HS-27A (cell line): ENCODE data around the gene C14orf180.
"Not testable (repeated sequence)": the region's sequence is repeated elsewhere in the genome, so short reads cannot be mapped to it uniquely, and the experiment has no call there.

Source experiments
- DNase-seq: peaks from one replicate; pipeline ENCODE4 v3.0.0-alpha.2; 2012; ENCODE audit warnings: low read depth, missing footprints

C14orf180 gene

DNA sequence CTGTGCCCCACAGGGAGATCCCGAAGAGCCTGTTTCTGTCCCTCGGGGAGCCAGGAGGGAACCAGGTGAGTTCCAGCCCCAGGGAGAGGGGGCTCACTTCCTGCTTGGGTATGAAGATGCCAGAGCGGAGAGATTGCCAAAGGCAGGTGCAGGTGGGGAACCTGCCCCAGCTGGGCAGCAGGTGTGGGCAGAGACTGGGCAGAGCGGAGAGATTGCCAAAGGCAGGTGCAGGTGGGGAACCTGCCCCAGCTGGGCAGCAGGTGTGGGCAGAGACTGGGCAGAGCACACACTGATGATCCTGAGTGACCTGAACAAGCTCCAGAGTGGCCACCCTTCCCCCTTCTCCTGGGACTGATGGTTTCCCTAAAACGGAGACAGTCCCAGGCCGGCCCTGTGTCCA lies 375 bp downstream of the C14orf180 start:
- DNase-seq, result not testable (repeated sequence)

DNA sequence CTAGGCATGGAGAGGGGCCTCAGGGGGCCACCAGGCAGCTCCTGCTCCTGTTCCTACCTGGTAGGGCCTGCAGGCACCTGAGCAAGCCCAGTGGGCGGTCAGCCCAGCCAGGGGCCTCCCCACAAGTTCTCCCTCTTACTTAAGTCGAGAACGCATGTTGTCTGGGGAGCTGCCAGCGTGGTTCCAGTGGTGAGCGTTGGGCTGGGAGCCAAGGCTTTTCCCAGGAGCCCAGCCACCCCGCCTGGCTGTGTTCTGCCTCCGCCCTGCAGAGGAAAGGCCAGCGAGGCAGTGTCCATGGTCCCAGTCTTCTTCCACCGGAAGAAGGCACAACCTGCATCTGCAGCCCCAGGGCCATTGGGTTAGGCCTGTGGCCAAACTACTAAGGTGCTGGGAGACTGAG lies 1.4 kb downstream of the C14orf180 start:
- no peak for DNase-seq

DNA sequence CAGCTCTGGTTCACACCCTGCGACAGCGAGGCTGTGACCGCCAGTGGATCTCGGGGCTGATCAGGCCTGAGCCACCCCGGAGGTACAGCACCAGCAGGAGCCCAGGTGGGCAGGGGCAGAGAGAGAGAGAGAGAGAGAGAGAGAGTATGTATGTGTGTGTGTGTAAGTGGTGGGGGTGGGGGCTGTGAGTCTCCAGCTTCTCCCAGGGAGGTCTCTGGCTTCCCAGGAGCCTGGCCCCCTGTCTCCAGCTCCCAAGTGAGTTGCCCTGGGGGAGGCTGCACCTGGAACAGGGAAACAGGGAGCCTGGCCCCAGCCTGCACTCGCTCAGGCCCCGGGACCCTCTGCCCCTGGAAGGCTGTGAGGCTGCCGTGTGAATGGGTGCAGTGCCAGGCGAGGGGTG lies 2.0 kb downstream of the C14orf180 start:
- no peak for DNase-seq

DNA sequence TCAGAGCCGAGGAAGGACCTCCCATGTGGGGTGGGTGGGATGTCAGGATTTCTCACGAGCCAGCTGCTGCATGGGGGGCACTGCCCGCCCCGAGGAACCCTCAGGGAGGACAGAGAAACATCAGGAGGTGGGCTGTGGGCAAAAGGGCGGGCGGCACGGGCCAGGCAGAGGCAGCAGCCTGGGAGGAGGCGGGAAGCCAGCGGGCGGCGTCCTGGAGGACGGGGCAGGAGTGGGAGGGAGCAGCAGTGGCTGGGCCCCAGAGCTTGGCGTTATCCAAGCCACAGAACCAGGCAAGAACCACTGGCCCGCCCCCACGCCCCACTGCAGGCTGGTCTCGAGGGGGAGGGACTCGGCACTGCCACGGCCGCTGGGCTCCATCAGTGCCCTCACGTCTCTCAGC lies 2.4 kb downstream of the C14orf180 start:
- DNase-seq, result no peak

DNA sequence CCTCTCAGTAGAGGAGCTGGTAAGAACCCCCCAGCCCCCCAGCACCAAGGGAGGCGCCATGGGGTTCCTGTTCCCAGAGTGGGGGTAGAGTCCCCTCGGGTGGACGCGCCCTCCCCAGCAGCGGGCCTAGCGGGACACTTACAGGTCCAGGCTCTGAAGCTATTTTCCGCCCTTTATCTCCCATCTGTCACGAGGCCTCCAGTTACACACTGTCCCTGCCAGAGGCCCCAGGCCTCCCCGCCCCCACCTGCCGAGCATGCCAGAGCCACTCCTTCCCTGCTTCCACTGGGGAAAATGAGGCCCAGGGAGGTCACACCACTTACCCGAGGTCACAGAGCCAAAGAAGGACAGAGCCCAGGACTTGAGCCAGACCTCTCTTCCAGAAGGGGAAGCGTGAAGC lies 3.1 kb downstream of the C14orf180 start:
- no peak for DNase-seq

DNA sequence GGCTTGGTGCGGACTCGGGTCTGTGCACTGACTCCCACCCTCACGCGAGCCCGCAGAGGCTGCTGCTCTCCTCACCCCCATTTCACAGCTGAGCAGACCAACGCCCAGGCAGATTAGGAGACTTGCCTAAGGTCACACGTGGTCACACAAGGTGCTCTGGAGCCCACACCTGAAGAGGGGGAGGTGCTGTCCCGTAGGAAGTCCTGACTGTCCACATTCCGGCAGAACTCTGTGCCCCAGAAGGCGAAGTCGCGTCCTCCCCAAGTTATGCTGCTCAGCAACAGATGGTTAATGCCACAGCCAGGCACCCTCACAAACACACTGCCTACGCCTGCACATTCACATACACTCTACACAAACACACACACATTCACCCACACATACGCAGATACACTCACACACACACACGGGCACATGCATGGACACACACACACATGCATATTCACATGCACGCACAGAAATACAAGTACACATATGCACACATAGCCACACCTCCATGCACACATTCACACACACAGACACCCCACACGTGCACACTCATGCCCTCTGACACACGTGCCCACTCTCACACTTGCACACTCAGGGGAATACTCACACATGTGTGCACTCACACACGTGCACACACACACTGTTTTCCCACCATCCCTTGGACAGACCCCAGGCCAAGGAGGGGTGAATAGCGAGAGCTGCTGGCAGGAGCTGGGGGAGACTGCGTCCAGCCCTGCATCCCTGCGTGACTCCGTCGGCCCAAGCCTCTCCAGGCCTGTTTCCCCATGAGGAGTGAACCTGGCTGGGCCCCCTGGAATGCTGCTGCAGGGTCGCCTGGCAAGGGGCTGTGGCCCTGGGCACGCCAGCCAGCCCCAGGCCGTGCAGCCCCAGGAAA lies 4.1 kb downstream of the C14orf180 start:
- no peak for DNase-seq

DNA sequence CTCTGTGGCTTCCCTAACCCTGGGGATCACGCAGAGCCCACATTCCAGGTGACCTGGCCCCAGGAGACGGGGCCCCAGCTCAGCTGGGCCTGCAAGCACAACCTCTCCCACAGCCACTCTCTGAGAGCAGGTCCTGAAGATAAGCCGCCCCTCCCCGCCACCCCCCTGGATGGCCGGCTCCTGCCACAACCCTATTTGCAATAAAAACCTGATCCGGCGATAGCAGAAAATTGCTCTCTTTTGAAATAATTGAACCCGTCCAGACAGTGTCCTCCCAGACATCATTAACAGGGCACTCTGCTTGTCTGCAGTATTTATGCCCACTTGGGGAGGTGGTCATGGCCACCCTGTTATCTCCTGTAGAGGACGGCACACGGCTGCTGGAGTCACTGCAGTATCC lies 5.0 kb downstream of the C14orf180 start:
- DNase-seq, result no peak

DNA sequence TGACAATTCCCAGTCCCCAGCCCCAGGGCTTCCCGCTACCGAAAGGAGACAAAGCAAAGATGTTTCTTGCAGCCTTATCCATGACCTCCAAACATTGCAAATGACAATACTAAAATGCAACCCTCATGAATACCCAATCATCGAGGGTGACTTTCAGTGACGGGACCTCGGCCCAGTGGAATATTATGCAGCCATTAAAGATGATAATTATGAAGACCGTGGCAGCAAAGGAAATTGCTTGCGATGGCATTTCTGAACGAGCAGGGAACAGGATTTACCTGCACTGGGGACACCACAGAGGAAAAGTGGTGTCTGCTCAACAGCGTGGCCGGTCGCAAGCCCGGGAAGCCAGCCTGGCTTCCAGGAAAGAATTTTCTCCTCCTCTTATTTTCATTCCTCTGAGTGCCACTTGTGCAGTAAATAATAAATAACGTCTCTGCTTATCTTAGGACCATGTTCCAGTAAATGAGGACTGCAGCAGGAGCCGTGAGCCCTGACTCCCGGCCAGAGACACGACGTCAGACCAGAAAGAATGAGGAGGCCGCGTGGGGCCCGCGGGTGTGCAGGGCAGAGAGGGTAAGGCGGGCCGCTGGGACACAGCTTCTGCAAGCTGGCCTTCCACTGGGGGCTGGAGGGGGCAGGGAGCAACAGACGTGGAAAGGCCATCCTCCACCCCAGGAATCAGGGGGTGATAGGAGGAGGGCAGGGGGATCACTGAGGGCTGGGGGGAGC lies 6.6 kb downstream of the C14orf180 start:
- no peak for DNase-seq

DNA sequence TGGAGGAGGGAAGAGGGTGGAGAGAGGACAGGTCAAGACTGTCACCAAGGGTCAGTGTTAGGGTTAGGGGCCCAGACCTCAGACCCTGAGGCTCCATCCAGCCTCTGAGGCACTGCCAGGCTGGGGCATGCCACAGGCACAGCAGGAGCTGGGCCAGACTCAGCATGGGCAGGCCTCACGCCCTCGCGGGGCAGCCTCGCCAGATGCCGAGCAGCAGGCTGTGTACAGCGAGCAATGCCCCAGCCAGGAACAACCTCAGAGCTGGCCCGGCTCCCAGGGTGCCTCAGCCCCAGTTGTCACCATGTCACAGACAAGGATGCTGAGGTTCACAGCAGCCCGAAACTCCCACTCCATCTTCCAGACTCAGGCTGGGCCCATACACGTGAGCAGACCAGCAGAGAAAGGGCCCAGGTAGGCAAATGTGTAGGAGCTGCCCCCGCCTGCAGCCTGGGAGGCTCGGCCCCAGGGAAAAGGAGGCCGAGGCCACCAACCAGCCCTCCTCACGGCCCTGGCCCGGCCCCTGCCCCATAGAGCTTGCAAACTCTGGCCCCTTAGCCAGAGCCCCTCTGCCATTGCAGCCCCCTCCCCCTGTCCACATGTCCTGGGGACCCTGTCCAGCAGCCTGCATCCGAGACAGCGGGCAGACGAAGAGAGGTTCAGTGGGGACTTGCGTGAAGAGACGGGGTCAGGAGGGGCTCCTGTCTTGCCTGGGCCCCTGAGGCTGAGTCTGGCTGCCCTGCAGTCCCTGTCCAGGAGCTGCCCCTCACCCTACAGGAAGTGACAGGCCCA lies 7.5 kb downstream of the C14orf180 start:
- DNase-seq, result no peak

DNA sequence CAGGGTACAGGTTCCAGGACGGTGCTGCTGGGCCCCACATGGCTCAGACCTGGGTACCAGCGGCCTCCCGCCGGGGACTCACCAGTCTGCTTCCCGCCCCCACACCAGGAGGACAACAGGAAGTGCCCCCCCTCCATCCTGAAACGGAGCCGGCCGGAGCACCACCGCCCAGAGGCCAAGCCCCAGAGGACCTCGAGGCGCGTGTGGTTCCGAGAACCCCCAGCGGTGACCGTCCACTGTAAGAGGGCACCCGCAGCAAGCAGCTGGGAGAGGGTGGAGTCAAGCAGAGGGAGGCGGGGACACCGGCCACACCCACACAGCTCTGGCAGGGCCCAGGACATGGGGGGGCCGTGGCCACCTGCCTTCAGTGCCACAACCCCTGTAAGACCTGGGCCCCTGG lies 8.1 kb downstream of the C14orf180 start:
- DNase-seq, result no peak

DNA sequence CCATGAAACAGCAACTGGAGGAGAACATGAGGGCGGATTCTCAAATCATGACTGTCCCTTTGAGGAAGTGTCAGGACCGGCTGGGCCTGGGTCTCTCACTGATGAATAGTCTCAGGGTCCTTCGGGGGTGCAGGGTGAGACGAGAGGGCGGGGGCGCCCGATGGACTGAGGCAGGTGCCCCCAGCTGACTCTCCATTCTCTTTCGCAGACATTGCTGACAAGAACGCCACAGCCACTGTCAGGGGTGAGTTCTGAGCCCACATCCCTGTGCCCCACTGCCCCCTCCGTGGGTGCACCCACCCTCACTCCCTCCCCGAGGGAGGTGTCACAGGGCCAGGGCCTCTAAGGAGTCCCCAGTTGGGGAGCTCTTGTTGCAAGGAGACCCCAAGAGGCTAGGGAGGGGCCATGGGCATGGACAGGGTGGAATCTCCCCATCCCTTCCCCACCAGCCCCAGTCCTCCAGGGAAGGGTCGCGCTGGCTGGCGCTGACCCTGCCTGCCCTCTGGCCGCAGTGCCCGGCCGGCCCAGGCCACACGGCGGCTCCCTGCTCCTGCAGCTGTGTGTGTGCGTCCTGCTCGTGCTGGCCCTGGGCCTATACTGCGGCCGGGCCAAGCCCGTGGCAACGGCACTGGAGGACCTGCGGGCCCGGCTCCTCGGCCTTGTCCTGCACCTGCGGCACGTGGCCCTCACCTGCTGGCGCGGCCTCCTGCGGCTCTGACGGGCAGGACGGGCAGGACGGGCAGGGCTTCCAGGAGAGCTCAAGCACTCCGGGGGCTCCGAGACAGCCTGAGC lies 8.7 kb downstream of the C14orf180 start:
- no peak for DNase-seq

DNA sequence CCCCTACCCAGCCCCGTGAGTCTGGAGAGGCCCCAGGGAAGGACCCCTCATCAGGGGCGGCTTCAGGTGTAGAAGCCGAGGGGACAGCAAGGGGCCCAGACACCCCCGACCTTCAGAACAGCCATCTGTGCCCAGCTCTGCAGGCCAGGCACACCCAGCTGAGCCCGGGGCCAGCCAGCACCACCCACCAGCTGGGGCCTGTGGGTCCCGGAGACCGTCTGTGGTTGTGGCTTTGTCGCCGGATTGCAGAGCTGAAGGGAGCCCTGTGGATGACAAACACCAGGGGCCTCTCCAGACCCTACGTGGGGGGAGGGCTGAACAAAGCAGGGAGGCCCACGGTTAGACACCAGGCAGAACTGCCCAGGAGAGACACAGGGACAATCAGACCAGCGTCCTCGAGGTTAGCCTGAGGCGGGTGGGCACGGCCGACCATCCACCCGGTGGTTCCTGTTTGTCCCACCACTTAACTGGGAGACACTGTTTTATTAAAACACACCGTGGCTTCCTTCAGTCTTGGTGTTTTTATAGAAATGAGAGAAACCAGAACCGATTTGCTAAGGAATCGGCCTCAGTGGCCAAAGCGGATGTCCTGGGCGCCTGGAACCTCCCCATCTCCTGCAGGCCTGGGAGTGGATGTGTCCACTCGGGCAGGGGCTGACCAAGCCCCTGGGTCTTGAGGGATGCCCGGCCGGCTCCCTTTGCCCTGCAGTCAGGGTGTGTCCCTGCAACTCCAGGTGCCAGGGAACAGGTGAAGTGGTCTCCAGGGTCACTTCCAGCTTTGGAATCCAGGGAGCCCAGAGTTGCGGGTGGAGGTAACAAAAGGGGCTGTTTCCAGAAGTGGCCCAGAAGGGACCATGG lies 10.0 kb downstream of the C14orf180 start:
- no peak for DNase-seq

DNA sequence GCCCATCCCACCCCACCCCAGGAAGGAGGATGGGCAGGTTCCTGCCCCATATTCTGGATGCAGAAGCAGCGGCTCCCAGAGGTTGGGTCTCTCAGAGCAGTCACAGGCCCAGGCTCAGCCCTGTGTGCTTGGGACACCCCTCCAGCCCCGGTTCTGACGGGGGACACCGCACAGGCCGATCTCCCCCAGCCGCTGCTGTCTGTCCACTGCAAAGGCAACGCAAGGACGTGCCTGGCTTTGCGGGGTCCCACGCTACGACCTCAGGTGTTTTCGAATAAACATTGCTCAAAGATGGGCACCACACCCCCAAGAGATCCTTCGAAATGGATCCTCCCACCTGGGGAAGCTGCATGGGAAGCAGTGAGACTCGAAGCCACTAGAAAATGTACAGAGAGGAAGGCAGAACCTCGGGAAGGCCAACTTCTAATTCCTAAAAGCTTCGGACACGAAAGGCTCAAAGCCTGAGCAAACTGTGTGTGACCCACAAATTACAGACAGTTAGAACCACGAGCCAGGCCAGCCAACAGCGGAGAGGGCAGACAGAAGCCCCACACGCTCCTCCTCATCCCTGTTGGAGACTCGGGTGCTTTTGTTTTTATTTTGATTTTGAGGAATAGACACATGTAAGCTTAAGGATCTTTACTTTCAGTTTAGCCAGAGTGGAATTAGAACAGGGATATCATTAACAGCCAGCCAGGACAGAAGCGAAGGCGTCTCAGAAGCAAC lies 10.8 kb downstream of the C14orf180 start:
- DNase-seq, result no peak

DNA sequence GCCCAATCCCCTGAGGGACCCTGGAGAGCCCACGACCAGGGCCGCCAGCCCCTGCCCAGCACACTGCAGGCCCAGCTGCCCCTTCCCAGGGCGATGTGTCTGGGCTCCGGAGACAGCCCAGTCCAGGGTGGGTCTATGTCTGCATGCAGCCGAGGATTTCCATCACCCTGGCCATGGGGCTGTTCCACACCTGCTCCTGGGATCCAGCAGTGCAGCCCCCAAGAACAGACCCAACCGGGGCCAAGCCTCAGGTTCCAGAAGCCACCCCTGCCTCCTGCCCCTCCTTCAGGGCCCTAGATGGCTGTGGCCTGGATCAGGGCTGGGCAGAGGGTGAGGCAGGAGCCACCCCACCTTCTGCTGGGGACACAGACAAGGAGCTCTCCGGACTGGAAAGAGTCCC lies 11.5 kb downstream of the C14orf180 start:
- DNase-seq, result no peak

DNA sequence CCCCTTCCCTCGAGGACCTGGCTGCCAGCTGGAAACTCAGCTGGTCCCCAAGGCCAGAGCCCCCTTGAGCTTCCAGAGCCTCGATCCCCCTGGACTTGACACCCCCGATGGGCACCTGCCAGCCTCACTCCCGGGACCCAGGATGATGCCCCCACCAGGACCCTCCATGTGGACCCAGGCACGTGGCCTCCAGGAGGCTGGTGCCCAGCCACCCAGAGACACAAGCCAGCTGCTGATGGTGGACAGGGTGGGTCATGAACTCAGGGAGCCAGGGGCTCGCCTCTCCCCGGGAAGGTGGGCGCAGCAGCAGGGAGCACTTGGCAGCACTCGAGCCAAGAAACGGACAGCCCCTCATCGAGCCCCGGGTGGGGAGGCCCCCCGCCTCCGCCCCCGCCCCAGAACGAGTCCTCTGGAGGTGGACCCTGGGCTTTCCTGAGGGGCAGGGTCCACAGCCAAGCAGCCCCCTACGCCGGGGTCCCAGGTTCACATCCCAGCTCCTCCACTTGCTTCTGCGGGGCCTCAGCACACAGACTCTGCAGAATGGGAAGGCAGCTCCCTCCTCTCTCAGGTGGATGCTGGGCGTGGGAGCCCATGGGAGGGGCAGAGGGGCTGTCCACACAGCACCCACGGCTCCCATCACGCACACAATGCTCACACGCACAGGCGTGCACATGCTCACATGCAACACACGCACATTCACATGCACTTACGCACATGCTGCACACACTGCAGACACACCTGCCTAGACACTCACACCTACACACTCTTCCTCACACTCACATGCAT lies 12.1 kb downstream of the C14orf180 start:
- no peak for DNase-seq

DNA sequence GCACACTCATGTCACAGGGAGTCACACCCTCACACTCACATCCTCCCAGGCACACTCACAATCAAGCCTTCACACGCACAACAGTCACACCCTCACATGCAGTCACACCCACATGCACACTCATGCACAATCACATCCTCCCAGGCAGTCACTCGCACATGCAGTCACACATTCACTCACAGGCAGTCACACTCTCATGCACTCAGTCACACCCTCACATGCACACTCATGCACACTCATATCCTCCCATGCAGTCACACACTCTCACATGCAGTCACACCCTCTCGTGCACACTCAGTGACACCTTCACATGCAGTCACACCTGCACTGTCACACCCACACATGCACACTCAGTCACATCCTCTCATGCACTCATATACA lies 12.7 kb downstream of the C14orf180 start:
- no peak for DNase-seq

DNA sequence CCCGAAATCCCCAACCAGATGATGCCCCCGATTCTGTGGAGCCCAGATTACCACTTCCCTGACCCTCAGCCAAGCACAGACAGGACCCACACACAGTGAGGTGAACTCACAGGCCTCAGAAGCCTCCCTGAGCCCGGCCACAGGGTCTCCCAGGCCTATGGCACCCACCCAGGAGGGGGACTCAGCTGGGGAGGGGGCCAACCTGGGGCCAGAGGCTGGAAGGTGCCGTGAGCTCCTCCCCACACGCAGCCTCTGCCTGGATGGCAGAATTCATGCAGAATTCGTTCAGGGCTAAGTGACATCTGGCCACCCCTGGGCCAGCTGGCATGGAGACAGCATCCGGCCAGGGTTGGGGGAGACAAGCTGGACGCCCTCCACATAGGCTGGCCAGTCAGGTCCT lies 13.2 kb downstream of the C14orf180 start:
- DNase-seq, result no peak

DNA sequence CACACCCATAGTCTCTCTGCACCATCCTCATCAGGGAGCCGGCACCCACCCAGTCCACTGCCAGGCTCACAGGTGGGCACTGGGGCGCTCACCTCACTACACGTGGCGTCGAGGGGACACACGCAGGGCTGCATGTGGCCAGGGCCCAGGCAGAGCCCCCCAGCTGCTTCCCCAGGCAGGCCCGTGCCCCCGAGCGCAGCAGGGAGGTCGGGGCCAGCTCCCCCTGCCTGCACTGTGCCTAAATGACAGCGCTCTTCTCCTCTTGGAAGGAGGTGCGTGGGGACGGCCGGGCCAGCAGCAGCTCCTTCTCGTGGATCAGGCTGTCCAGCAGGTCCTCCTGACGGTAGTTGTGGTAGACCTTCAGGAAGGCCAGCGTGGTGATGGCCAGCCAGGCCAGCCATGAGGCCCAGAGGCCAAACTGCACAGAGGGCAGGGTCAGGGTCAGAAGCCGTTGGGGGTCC lies 13.7 kb downstream of the C14orf180 start:
- DNase-seq, result no peak

DNA sequence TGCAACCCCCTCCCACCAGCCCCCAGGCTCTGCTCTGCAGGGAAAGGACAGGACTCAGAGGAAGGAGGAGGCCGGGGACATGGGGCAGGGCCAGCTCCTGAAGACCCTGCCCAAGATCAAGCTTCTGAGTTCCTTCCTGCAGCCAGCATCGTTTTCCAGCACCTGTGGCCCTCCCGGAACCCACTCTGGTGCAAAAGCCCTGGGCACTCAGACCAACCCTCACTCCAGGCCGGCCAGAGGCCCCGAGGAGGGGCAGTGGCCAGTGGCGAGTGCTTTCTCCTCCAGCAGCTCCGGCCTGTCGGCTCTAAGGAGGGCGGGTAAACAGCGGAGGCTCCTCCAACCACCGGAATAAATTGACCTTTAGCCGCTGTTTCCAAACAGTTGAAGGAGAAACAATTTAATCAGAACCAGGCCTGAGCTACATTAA lies 14.2 kb downstream of the C14orf180 start:
- no peak for DNase-seq
